HepG2 (cell line): ENCODE results near the gene EVA1A. TPM values are rescaled to one million over a fixed set of nuclear protein-coding genes. Genes with fewer than 3 reads are reported as not detected.

Experiments used
- ATAC-seq: fragments of 200-7000 bp; cut with Tn5 transposase; 3 replicates; pipeline ENCODE4 v1.9.1; 2020; ENCODE audit warnings: mild to moderate bottlenecking, moderate library complexity
- BruUV-seq: library from RNA; stranded (reverse); fragments of 400-500 nt; replicated peaks from 2 replicates; lab custom pipeline; 2021; lab: Mats Ljungman, UMichigan
- CTCF ChIA-PET: fragments of 300-600 bp; formaldehyde crosslinking; extraction: SDS; loops from one replicate; lab custom pipeline; 2021; ENCODE audit warnings: low total read pairs, inconsistent platforms, low intra/inter-chr PET ratio; lab: Yijun Ruan, JAX
- POLR2A ChIA-PET: fragments of 350-600 bp; sonication (Branson Sonifier 250); formaldehyde crosslinking; loops from one replicate; lab custom pipeline; 2020; ENCODE audit warnings: antibody characterized with exemption, inconsistent platforms; lab: Yijun Ruan, JAX
- DNase-seq: peaks from one replicate; pipeline ENCODE4 v3.0.0-alpha.2; 2015; ENCODE audit warnings: low spot score
- FAIRE-seq: peaks from 3 replicates; lab custom pipeline; 2011; peaks lifted over from hg19 to GRCh38; lab: Jason Lieb, UNC
- H2AFZ ChIP-seq: one replicate; pipeline ENCODE4 v1.6.1; 2011; ENCODE audit warnings: low read length, inconsistent platforms
- H3K27ac ChIP-seq: fragments of 300-600 bp; 3 replicates; pipeline ENCODE4 v1.8.0; 2011; ENCODE audit warnings: mixed run types, mild to moderate bottlenecking, mixed read lengths, low read length, inconsistent platforms; ENCODE audit not compliant: insufficient read depth; ENCODE audit errors: extremely low read length
- H3K27me3 ChIP-seq, 2 experiments: fragments of 200-600 bp in 1 of 2; 2 replicates in 1 of 2; 3 replicates in 1 of 2; pipeline versions ENCODE4 v1.6.0 to v1.8.0; 2011; ENCODE audit warnings: low read length in 2 of 2, mild to moderate bottlenecking in 2 of 2, moderate library complexity in 2 of 2, inconsistent platforms in 1 of 2; ENCODE audit not compliant: insufficient read depth in 2 of 2, control insufficient read depth in 1 of 2
- H3K36me3 ChIP-seq, 2 experiments: fragments of 200-600 bp in 1 of 2; replicated peaks in 1 of 2; 2 replicates in 1 of 2; 3 replicates in 1 of 2; pipeline versions ENCODE4 v1.5.1 to v1.8.0; 2011; ENCODE audit warnings: low read length in 2 of 2, inconsistent platforms in 1 of 2; ENCODE audit not compliant: insufficient read depth in 2 of 2, control insufficient read depth in 1 of 2
- H3K4me1 ChIP-seq: 2 replicates; pipeline ENCODE4 v1.5.1; 2012; ENCODE audit warnings: low read length, inconsistent platforms; ENCODE audit not compliant: insufficient read depth
- H3K4me2 ChIP-seq: 2 replicates; pipeline ENCODE4 v1.6.0; 2011; ENCODE audit warnings: low read depth, low read length, inconsistent platforms
- H3K4me3 ChIP-seq, 3 experiments: fragments of 200-600 bp in 1 of 3; sonication (generic), shearing (Covaris generic) in 1 of 3; replicated peaks in 1 of 3; 2 replicates each; pipeline ENCODE4 v1.5.1; 2011 to 2016; ENCODE audit warnings: low read length in 3 of 3, inconsistent platforms in 2 of 3, low read depth in 2 of 3, mild to moderate bottlenecking in 2 of 3, control low read depth in 1 of 3, mixed read lengths in 1 of 3; ENCODE audit not compliant: insufficient read depth in 1 of 3
- H3K79me2 ChIP-seq: one replicate; pipeline ENCODE4 v1.6.1; 2011; ENCODE audit warnings: low read length, inconsistent platforms; ENCODE audit not compliant: insufficient read depth
- H3K9ac ChIP-seq: 2 replicates; pipeline ENCODE4 v1.6.0; 2011; ENCODE audit warnings: mild to moderate bottlenecking, low read depth, low read length, inconsistent platforms; ENCODE audit not compliant: insufficient read depth
- H3K9me3 ChIP-seq: 2 replicates; pipeline ENCODE4 v1.5.1; 2012; ENCODE audit warnings: mild to moderate bottlenecking, low read length
- H4K20me1 ChIP-seq: 2 replicates; pipeline ENCODE4 v1.6.0; 2011; ENCODE audit warnings: inconsistent platforms, mild to moderate bottlenecking, low read length, moderate library complexity; ENCODE audit not compliant: insufficient read depth
- CAMTA2 ChIP-seq: sonication (generic); formaldehyde crosslinking; IDR thresholded peaks from 2 replicates; pipeline ENCODE4 v1.4.0; 2020; ENCODE audit warnings: mild to moderate bottlenecking, missing genetic modification reagents, borderline replicate concordance
- DDIT3 ChIP-seq: sonication (generic); formaldehyde crosslinking; IDR thresholded peaks from 2 replicates; pipeline ENCODE4 v1.4.0; 2020; ENCODE audit warnings: mild to moderate bottlenecking, missing genetic modification reagents
- ELF1 ChIP-seq: sonication (generic); formaldehyde crosslinking; IDR thresholded peaks from 2 replicates; pipeline ENCODE4 v1.4.0; 2020; ENCODE audit warnings: missing genetic modification reagents
- HES4 ChIP-seq: sonication (generic); formaldehyde crosslinking; IDR thresholded peaks from 2 replicates; pipeline ENCODE4 v1.9.0; 2021; ENCODE audit warnings: mild to moderate bottlenecking, missing genetic modification reagents, borderline replicate concordance
- MLLT10 ChIP-seq: sonication (generic); formaldehyde crosslinking; IDR thresholded peaks from 2 replicates; pipeline ENCODE4 v1.4.0; 2020; ENCODE audit warnings: missing genetic modification reagents
- PCBP2 ChIP-seq: fragments of 200-400 bp; formaldehyde crosslinking; optimal IDR thresholded peaks from 2 replicates; pipeline ENCODE3; 2018; ENCODE audit warnings: low read length, low read depth; ENCODE audit not compliant: poor library complexity, severe bottlenecking
- PLRG1 ChIP-seq: fragments of 450-650 bp; conservative IDR thresholded peaks from 2 replicates; pipeline ENCODE4 v1.6.1; 2016
- SMAD3 ChIP-seq: sonication (generic); formaldehyde crosslinking; IDR thresholded peaks from 2 replicates; pipeline ENCODE4 v1.4.0; 2020; ENCODE audit warnings: missing genetic modification reagents
- YEATS4 ChIP-seq: sonication (generic); formaldehyde crosslinking; IDR thresholded peaks from 2 replicates; pipeline ENCODE4 v1.4.0; 2020; ENCODE audit warnings: missing genetic modification reagents, borderline replicate concordance
- ZFP90 ChIP-seq: sonication (generic); formaldehyde crosslinking; IDR thresholded peaks from 2 replicates; pipeline ENCODE4 v1.8.0; 2022; ENCODE audit warnings: missing genetic modification reagents, mild to moderate bottlenecking, inconsistent platforms, borderline replicate concordance
- ZNF142 ChIP-seq: sonication (generic); formaldehyde crosslinking; IDR thresholded peaks from 2 replicates; pipeline ENCODE4 v1.4.0; 2020; ENCODE audit warnings: missing genetic modification reagents
- ZNF180 ChIP-seq: sonication (generic); formaldehyde crosslinking; IDR thresholded peaks from 2 replicates; pipeline ENCODE4 v1.4.0; 2020; ENCODE audit warnings: low read depth, missing genetic modification reagents, borderline replicate concordance
- ZNF24 ChIP-seq: fragments of 450-650 bp; IDR thresholded peaks from 2 replicates; pipeline ENCODE4 v1.6.1; 2017; ENCODE audit warnings: antibody characterized with exemption, mild to moderate bottlenecking
- ZNF484 ChIP-seq: sonication (generic); formaldehyde crosslinking; IDR thresholded peaks from 2 replicates; pipeline ENCODE4 v1.5.1; 2020; ENCODE audit warnings: mild to moderate bottlenecking, low read depth, missing genetic modification reagents, borderline replicate concordance
- ZNF678 ChIP-seq: sonication (generic); formaldehyde crosslinking; IDR thresholded peaks from 2 replicates; pipeline ENCODE4 v1.4.0; 2020; ENCODE audit warnings: mild to moderate bottlenecking, missing genetic modification reagents
- ZNF724P ChIP-seq: sonication (generic); formaldehyde crosslinking; IDR thresholded peaks from 2 replicates; pipeline ENCODE4 v1.8.0; 2022; ENCODE audit warnings: missing genetic modification reagents, borderline replicate concordance
- ZNF841 ChIP-seq: sonication (generic); formaldehyde crosslinking; IDR thresholded peaks from 2 replicates; pipeline ENCODE4 v1.8.1; 2023; ENCODE audit warnings: missing genetic modification reagents, borderline replicate concordance
- WGBS: methylation state at CpG from one replicate; pipeline ENCODE4 v1.1.6; 2017; ENCODE audit warnings: low lambda C conversion rate; 5-methylcytosine and 5-hydroxymethylcytosine counted together
- in situ Hi-C: cut with HindIII; loops from 2 replicates; pipeline ENCODE4 v1.10.0; 2017; ENCODE audit warnings: low pct_unique_long_range_greater_than_20kb; ENCODE audit not compliant: extremely low pct_ligation_motif_present
- intact Hi-C: fragments of 100-400 bp; cut with micrococcal nuclease; formaldehyde crosslinking; loops from one replicate; pipeline ENCODE4 v1.10.0; 2022; ENCODE audit not compliant: unreplicated experiment
- polyA plus RNA-seq, 8 experiments: library from polyadenylated mRNA; depleted of rRNA in 3 of 8; stranded (reverse) in 7 of 8; unstranded in 1 of 8; fragments of >200 nt; fragmentation: Illumina TruSeq in 4 of 8; extraction: Trizol in 4 of 8; gene quantifications; 2 replicates each; pipeline versions ENCODE4 v1.2.1 to v1.2.3, GENCODE V29; 2011 to 2016; ENCODE audit warnings: low read depth in 4 of 8, missing spikeins in 1 of 8, mixed read lengths in 1 of 8; ENCODE audit not compliant: insufficient read depth in 1 of 8
- total RNA-seq, 5 experiments: library from RNA; depleted of rRNA; stranded (reverse); fragments of >200 nt; fragmentation: Illumina TruSeq; extraction: Trizol; gene quantifications; 2 replicates each; pipeline ENCODE4 v1.2.3, GENCODE V29; 2016; ENCODE audit warnings: low read depth in 1 of 5
- TF ChIP-seq, protein P1 (sequence below): sonication (generic); formaldehyde crosslinking; IDR thresholded peaks from 2 replicates; pipeline ENCODE4 v1.4.0; 2020; ENCODE audit warnings: missing genetic modification reagents

EVA1A gene
- total and polyA plus RNA-seq, 2 of the 13 experiments (the other 11 are each of a cell fraction or from before 2014, with no cell fraction given), result 57.5 to 57.8 TPM

GRCh38 chr2:75559680-75560021 lies 1.1 kb downstream of the EVA1A start:
- H3K9ac ChIP-seq, result peak overlapping the region; percentile 87
- 0% methylated on average over 8 of the region's 8 CpGs for WGBS
- BruUV-seq, result no TSS peak
- intact Hi-C loops, result loop anchor here (1.0 to 5.0 kb wide), 5 partner anchors 15 to 95 kb away; no protein-coding TSS in a partner anchor
- peaks cover 76% of the 10 kb centered on the region for H3K79me2 ChIP-seq
- H3K4me3 ChIP-seq, result peak overlapping the region; percentile 84 to 93 (median 91)
- H2AFZ ChIP-seq, result no peak overlapping the region
- CTCF ChIA-PET, result interaction anchor here (1.6 to 3.1 kb wide), 2 partner anchors 49 to 95 kb away, joined by 4 to 18 read pairs; no protein-coding TSS in a partner anchor
- peaks cover 83% of the 10 kb centered on the region for H3K4me1 ChIP-seq
- DNase-seq, result no peak
- peak overlapping the region; percentile 78 for H3K27ac ChIP-seq
- H3K36me3 ChIP-seq, result peaks cover 2 to 6% of the 10 kb centered on the region in 2 experiments
- POLR2A ChIA-PET, result interaction anchor here (0.9 to 8.0 kb wide), 6 partner anchors 11 to 78 kb away, joined by 3 to 126 read pairs (median 66); no protein-coding TSS in a partner anchor
- H3K9me3 ChIP-seq, result no peaks in the 10 kb centered on the region
- no peaks in the 10 kb centered on the region; a peak in 1 of 5 replicates for H3K27me3 ChIP-seq
- H4K20me1 ChIP-seq, result peaks cover 23% of the 10 kb centered on the region
- FAIRE-seq, result no peak
- ATAC-seq, result no peak; the same call in 2 of the 3 replicates
- H3K4me2 ChIP-seq, result peak overlapping the region; percentile 96
- in situ Hi-C loops, result loop anchor here (10.0 kb wide), 1 partner anchor 45 kb away; no protein-coding TSS in a partner anchor
- TF ChIP-seq PCBP2, result peak; percentile 75
- TF ChIP-seq ZNF24, result no peak
- TF ChIP-seq YEATS4 (CRISPR knock-in tag), result 0 out of 2 replicates have a peak, but pooled peaks have one; percentile 11
- TF ChIP-seq SMAD3 (CRISPR knock-in tag), result no peak
- 0 out of 2 replicates have a peak, but pooled peaks have one; percentile 15 for TF ChIP-seq ZNF142 (CRISPR knock-in tag)
- TF ChIP-seq ZNF484, result no peak
- TF ChIP-seq PLRG1, result no peak
- TF ChIP-seq ZNF841 (CRISPR knock-in tag), result no peak
- no peak for TF ChIP-seq DDIT3 (CRISPR knock-in tag)
- TF ChIP-seq ZNF180 (CRISPR knock-in tag), result no peak
- TF ChIP-seq HES4, result no peak
- TF ChIP-seq ZFP90, result 0 out of 2 replicates have a peak, but pooled peaks have one; percentile 34
- TF ChIP-seq ZNF724P (CRISPR knock-in tag), result no peak
- no peak for TF ChIP-seq ELF1 (CRISPR knock-in tag)
- TF ChIP-seq CAMTA2, result no peak
- TF ChIP-seq, protein P1, sequence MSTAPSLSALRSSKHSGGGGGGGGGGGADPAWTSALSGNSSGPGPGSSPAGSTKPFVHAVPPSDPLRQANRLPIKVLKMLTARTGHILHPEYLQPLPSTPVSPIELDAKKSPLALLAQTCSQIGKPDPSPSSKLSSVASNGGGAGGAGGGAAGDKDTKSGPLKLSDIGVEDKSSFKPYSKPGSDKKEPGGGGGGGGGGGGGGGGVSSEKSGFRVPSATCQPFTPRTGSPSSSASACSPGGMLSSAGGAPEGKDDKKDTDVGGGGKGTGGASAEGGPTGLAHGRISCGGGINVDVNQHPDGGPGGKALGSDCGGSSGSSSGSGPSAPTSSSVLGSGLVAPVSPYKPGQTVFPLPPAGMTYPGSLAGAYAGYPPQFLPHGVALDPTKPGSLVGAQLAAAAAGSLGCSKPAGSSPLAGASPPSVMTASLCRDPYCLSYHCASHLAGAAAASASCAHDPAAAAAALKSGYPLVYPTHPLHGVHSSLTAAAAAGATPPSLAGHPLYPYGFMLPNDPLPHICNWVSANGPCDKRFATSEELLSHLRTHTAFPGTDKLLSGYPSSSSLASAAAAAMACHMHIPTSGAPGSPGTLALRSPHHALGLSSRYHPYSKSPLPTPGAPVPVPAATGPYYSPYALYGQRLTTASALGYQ, result 0 out of 2 replicates have a peak, but pooled peaks have one; percentile 60
- no peak for TF ChIP-seq ZNF678
- TF ChIP-seq MLLT10 (CRISPR knock-in tag), result no peak
